Stimulated activated CD8-positive, alpha-beta memory T cell treated with anti-CD3 and anti-CD28 coated beads, Interleukin-2, amount 100 ng/mL, for 48 hours (primary cell): Measurements from ENCODE around the gene CFAP74.
"Not testable (repeated sequence)": the region's sequence is repeated elsewhere in the genome, so short reads cannot be mapped to it uniquely, and the experiment has no call there.

ENCODE experiments used
- DNase-seq, 2 donors: peaks; one replicate each; pipeline ENCODE4 v3.0.0-alpha.2; 2020; ENCODE audit warnings: low read depth in 2 of 2

CFAP74 gene

DNA sequence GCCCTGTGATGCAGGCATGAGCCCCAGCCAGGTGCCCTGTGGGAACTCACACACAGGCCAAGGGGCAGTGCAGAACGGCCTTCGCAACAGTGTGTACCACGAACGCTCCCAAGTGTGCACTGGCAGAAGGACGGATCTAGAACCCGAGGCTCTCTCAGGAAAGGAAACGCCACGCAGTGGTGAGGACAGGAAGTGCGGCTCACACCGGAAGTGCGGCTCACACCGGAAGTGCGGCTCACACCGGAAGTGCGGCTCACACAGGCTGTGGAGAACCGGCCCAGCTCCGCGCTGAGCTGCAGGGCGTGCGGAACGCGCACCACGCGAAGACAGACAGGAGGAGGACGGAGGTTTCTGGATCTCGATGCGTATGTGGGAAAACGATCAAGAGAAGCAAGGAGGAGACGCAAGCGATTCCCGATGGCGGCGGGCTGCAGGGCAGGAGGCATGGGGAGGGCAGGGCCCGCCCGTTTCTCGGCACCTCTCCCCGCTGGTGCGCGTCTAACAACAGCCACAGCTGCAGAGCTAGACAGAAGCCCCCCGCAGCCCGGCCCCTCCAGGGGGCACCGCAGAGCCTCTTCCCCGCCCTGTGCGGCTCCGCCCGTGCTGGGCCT, 48.6 kb downstream of the CFAP74 start:
- peak in 1 of 2 donors; percentile 15 for DNase-seq

DNA sequence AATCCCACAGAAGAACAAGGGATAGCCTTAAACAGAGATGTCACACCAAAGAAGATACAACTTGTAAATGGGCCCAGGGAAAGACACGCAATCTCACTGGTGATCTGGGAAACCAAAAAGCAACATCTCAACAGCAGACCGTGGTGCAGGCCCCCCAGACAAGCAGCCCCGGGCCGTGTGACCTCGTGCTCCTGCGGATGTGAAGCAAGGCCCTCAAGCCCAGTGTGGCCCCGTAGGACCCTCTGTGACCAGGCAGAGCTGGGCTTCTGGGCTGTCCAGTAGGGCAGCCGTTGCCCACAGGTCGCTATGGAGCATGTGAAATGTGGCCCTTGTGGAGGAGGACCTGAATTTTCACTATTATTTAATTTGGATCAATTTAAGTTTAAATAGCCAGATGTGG, 49.6 kb downstream of the CFAP74 start:
- DNase-seq = no peak

DNA sequence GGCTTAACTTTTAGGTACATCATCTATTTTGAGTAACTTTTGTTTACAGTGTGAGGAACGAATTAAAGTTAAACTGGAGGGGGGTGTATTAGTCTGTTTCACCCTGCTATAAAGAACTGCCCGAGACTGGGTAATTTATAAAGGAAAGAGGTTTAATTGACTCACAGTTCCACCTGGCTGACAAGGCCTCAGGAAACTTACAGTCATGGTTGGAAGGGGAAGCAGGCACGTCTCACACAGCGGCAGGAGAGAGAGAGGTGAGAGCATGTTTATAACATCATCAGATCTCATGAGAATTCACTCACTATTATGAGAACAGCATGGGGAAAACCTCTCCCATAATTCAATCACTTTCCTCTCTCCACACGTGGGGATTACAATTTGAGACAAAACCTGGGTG, 52.6 kb downstream of the CFAP74 start:
- no peak for DNase-seq

DNA sequence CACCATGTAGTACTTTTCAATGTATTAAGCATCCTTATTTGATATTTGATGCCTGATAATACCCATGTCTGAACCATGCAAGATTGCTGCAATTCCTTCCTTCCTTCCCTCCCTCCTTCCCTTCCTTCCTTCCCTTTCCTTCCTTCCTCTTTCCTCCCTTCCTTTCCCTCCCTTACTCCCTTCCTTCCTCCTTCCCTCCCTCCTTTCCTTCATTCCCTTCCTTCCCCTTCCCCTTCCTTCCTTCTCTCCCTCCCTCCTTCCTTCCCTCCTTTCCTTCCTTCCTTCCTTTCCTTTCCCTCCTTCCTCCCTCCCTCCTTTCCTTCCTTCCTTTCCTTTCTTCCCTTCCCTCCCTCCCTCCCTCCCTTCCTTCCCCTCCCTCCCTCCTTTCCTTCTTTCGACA, 54.8 kb downstream of the CFAP74 start:
- no peak for DNase-seq

DNA sequence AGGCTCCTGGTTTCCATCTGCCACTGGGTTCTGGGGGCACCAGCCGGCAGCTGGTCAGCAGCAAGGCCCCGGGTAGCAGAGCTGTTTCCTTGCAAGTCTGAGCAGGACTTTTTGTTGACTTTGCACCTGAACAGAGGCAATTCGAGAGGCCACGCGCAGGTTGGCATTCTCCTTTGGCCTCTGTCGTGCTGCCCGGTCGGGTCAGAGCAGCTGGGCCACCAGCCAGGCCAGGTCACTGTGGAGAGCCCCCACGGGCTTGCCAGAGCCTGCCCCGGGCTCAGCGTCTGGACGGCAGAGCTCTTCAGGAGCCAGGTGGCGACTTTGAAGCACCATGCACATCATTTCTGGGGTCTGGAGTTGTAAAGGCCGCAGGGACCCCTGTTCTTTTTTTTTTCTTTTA, 56.1 kb downstream of the CFAP74 start:
- DNase-seq = no peak

DNA sequence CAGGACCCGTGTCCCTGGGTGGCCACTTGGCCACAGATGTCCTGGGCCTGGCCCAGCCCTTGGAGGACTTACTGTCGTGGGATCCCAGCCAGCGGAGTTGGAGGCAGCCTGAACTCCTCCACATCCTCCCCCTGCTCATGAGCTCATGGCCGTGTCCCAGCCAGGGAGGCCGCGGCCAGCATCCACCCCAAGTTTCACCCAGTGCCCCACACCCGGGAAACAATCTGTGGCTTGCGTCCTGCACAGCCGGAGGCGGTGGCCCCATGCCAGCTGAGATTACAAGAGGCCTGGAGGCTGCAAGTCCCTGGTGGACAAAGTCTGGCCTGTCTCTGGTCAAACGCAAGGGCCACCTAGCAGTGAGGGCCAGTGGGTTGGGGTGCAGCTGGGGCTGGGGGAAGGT, 57.0 kb downstream of the CFAP74 start:
- no peak for DNase-seq

DNA sequence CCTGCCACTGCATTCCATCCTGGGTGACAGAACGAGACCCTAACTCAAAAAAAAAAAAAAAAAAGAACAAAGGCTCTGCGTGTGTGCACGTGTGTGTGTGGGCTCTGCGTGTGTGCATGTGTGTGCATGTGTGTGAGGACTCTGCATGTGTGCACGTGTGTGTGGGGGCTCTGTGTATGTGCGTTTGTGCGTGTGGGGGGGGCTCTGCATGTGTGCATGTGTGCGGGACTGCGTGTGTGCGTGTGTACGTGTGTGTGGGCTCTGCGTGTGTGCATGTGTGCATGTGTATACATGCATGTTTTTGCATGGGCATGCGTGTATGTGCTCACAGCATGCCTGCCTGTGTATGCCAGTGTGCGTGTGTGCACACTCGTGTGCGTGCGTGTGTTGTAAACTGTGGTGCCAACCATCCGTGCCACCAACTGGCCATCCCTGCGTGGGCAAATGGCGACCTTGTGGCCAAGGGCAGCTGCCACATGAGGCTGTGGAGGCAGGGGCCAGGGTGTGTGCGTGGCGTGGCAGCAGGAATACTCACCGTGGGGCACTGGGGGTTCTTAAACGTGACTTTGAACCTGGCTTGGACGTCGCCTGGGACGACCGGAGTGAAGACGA, 57.7 kb downstream of the CFAP74 start:
- no peak for DNase-seq

DNA sequence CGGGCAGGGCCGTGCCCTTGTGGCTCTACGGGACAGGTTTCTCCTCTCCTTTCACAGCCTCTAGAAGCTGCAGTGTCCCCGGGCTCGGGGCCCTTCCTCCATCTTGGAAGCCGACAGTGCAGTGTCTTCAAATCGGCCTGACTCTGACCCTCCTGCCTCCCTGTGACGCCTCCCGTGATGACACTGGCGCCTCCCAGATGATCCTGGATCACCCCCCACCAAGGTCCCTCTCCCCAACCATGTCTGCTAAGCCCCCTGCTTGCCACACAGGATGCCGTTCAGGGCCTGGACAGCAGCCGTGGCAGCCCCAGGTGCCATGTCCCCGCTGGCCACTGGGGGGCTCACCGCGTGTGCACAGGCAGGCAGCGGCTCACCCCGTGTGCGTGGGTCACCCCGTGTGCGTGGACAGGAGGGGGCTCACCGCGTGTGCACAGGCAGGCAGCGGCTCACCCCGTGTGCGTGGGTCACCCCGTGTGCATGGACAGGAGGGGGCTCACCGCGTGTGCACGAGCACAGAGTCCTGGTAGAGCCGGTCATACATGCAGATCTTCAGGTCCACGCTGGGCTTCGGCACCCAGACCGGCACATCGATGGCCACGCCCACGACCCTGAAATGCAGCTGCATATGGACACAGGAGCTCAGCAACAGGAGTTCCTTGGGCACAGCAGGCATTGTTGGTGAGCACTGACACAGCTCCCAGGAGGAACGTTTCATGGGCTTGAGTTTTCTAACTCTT, 59.6 kb downstream of the CFAP74 start:
- DNase-seq = peak; percentile 42 to 45

DNA sequence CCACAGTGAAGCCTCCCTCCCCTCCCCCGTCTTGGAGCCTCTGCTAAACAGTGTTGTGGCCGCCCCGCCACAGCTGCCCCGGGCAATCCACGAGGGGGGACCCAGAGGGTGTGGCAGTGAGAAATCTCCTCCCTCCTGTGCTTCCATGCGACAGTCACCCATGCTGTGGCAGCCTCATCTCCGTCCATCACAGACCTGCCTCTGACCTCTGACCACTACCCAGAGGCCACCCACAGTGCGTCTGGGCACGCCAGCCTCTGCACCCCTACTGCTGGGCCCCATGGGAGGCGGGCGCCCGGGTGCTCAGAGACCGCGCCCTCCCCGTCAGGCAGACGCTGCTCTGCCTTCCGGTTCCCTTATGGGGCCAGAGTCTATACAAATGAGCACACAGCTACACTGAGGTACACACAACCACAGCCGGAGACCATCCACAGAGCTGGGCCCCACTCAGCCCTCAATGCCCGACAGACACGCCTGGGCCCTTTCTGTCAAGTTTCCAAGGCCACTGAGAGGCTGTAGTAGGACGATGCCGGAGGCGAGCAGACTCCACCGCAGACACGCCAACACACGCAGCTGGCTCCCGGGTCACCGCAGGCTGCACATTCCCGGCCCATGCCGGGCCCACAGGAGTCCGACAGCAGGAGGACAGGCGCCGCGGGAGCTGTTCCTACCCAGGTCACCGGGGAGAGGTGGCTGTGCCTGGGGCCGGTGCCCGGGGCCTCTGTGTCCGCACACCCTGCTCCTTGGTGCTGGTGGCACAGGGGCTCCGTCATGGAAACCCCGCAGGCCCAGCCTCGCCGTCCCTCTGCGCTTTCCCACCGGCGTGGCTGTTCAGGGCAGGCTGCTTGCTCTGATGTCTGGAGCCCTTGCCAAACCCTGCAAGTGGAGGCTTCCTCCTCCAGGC, 60.6 kb downstream of the CFAP74 start:
- no peak for DNase-seq

DNA sequence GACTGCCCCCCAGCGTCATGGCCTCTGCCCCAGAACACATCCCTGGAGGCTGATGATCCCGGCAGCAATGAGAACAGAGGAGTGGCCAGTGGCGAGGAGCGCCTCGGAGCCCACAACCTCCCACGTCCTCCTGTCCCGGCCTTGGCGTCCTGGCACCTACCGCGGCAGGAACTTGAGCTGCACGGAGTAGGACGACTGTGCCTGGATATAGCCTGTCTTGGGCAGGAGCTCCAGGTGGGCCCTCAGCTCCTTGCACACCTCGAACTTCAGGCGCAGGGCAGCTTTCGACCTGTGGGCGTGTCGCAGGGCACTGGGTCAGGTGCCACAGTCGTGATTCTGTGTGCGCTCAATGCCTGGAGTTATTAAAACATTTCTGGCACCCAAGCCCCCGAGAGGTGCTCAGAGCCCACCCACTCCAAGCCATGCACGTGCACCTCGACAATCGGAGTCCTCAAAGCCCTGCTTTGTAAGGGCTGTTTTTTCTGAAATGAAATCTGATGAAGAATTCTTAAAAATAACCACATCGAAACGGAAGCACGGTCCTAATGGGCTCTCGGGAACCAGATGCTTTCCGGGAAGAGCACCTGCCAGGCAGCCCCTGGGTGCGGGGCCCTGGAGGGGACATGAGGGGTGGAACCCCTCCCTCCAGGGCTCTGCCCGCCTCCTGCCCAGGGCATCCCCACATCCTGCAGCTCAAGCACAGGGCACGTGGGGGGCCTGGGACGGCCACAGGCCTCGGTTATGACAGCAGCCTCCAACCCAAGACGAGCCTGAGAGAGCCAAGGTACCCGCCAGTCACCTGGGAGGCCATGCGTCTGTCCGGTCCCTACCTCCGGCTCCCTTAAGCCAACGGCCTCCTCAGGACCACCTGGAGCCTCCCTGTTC, 61.5 kb downstream of the CFAP74 start:
- DNase-seq = no peak

DNA sequence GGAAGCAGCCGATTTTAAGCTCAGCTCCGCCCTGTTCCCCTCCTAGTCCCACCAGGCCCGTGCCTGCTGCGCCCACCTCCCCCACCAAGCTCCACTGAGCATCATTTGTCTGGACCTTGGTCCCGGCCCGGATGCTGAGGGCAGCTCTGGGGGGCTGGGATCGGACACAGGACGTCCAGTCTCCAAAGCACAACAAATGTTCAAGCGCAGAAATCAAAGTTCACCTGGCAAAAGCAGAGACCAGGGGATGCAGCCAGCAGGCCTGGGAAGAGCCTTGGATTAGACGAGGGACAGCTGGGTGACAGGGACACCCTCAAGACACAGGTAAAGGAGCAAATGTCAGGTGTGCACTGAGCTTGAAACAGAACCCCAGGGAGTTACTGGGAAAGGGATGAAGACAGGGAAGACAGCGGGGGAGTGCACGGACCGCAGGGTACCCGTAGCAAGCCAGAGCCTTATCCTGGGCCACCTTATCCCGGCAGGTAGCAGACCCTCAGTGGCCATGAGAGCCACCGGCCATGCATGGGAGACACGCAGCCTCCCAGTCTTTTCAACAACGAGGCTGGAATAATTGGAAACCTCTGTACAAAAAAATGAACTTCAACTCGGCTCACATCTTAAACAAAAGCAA, 62.3 kb downstream of the CFAP74 start:
- DNase-seq = no peak

DNA sequence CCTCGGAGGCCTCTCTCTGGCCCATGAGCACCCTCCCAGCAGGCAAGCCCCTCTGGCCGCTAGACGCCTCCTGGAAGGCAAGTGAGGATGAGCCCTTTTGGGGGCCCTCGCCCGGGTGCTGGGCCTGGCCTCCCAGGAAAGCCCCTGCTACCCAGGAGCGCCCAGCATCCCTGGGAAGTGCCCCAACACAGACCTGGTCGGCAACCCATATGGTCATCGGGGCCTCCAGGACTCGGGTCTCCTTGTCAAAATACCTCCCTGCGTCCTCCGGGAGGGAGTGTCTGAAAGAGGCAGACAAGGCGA, 63.5 kb downstream of the CFAP74 start:
- no peak for DNase-seq

DNA sequence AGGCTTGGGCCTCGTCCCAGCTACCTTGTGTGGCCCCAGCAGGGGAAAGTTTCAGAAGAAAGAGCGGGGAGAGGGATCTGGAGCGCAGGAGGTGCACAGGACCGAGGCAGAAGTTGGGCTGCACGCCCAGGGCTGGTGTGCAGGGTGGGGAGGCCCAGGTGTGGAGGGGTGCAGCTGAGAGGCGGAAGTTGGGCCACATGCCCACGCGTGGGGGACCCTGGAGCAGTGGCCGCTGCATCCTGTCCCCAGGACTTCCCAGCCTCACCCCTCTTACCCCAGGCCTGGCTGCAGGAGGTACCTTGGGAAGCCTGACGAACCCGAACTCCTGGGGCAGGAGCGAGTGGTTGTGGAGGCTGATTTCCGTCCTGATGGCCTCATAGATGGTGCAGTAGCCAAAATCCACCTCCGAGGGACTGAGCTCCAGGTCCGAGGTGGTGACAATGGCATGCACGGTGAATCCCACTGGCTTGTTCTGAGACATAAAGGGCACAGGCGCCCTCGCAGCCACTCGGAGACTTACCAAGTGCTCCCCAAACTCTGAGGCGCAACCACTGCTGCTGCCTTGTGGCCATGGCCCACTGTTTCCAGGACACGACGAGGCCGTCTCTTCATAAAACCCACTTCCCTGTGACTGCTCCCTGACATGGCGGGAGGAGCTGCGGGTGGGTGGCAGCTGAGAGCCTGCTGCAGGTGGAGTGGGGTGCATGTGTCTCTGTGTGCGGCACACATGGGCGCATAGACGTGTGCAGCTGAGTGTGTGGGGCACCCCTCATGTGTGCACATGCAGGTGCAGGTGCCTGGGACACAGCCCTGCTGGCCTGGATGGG, 64.1 kb downstream of the CFAP74 start:
- DNase-seq = no peak

DNA sequence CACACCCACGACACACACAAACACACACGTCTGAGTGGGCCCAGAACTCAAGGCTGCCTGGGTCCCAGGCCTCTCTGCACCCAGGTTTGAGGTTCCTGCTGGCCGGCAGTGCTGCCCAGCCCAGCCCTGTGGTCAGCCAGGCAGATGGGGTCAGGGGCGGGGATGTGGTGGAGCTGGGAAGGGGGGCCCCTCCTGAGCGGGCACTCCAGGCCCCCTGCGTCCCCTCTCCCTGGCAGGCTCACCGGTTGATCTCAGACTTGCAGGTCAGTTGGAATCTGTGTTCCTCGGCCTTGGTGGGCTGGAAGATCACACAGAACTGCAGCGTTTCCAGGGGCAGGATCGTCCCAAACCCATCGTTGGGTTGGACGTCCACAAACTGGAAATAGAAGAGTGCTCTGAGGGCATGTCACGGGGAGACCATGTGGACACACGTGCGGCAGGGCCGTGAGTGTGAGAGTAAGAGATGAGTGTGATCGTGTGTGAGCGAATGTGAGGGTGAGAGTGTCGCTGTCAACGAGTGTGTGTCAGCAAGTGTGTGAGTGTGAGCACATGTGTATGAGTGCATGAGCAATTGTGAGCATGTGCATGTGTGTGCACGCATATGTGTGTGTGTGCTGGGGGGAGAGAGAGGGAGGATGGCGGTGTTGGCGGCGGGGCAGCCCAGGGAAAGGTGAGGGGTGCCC, 64.8 kb downstream of the CFAP74 start:
- DNase-seq = no peak

DNA sequence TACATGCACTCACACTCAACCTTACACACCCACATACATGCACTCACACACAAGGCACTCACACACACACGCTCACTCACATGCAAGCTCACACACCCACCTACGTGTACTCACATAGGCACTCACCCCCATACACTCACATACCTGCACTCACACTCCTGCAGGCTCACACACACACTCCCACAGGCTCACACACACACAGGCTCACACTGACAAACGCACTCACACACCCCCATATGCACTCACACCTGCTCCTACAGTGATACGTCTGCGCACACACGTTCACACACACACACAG, 65.4 kb downstream of the CFAP74 start:
- no peak for DNase-seq

DNA sequence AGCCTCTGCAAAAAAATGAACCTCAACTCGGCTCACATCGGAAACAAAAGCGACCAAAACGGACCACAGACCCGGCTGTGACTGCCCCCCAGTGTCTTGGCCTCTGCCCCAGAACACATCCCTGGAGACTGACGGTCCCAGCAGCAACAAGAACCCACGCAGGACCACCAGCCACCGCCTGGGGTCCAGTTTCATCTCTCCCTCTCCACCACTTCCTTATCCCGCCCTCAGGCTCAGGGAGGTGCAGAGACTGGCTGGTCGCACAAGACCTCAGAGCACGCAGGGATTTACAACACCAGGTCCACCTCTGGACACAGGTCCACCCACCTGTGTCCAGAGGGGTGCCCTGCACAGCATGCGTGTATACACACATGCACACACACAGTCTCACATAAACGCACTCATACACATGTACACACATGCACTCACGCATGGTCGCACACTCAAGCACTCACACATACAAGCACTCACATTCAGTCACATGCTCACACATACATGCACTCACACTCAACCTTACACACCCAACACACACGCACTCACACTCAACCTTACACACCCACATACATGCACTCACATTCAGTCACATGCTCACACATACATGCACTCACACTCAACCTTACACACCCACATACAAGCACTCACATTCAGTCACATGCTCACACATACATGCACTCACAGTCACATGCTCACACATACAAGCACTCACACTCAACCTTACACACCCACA, 65.9 kb downstream of the CFAP74 start:
- no peak for DNase-seq

DNA sequence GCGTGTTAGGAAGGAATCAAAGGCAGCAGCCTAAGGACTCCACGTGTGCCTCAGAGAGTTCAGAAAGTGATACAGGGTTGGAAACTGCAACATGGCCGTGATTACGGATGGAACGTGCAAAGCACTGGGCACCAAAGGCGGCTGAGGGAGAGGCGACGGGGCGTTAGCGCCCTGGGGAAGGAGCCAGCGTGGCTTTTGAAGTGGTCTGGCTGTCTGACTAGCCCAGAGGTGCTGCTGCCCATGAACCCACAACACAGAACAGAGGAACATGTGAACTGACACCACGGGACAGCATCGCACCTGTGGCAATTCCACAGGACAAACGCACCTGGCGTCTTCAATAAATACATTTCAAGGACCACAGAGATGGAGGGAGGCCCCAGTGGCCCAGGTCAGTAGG, 66.5 kb downstream of the CFAP74 start:
- no peak for DNase-seq

DNA sequence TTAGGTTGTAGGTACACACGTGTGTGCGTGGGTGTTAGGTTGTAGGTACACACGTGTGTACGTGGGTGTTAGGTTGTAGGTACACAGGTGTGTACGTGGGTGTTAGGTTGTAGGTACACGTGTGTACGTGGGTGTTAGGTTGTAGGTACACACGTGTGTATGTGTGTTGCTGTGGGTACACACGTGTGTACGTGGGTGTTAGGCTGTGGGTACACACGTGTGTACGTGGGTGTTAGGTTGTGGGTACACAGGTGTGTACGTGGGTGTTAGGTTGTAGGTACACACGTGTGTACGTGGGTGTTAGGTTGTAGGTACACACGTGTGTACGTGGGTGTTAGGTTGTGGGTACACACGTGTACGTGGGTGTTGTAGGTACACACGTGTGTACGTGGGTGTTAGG, 68.7 kb downstream of the CFAP74 start:
- DNase-seq = not testable (repeated sequence)
